GM19035 (cell line): ENCODE measurements around the gene CSMD2.

Source experiments
- ATAC-seq: cut with Tn5 transposase; IDR thresholded peaks from one replicate; pipeline ENCODE4 v1.9.1; 2021; ENCODE audit not compliant: unreplicated experiment

CSMD2 gene

DNA sequence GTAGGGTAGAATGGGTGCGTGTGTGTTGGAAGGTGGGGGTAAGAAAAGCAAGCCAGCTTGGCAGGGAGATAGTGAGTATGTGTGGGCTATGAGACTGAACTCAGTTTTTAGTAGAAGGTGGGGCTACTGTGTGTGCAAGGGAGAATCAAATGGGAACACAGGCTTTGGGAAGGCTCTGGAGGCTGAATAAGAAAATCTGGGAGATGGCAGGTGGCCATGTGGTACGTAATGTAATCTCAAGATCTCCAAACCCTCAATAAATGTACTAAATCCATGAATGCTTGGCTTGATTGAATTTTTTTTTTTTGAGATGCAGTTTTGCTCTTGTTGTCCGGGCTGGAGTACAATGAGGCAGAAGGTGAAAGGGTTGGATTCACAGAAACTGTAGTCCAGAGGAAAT, 696.1 kb downstream of the CSMD2 start:
- ATAC-seq: no peak

DNA sequence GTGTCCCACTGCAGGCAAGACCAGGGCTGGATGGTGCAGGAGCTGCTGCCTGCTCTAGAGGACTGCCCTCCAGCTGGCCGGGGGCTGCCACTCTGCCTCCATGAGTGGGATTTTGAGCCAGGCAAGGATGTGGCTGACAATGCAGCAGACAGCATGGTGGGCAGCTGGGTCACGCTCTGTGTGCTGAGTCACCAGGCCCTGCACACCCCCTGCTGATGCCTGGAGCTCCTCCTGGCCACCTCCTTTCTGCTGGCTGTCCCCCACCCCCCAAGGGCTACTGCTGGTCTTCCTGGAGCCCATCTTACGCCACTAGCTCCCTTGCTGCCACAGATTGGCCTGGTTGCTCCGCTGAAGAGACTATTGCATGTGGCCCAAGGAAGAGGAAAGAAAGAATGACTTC, 696.5 kb downstream of the CSMD2 start:
- ATAC-seq: no peak

DNA sequence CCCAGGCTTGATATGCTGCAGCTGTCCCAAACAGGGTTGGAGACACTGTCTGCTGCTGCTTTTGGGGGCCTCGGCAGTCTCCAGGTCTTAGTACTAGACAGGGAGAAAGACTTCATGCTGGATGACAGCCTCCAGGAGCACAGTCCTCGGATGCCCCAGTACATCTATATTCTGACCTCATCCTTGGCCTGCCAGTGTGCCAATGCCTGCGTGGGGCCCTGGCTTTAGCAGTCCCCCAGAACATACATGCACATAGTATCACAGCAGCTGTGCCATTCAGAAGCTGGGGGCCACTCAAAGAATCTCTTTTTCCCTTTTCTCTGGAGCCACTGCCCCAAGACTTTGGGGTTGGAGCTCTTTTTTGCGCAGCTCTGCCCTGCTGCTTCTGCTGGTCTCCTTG, 697.0 kb downstream of the CSMD2 start:
- no peak for ATAC-seq

DNA sequence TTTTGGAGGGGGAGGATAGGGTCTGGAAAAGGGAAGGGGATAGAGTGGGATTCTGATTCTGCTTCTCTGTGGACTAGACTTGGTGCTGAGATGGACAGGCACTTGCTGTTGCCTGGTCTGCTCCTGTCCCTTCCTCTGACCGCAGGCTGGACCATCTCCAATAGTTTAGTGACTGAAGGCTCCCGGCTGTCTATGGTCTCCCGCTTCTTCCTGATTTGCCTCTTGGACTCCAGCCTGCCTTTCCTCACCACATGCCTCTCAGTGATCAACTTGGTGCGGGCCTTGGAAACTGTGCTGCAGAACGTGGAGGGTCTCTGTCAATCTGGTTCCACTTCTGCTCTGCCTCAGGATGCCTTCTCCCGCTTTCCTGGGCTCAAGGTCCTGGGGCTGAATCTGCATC, 698.9 kb downstream of the CSMD2 start:
- ATAC-seq: no peak

- ATAC-seq: no peak
These were observed 699.7 kb downstream of the CSMD2 start for GRCh38 chr1:33465316-33465715.

DNA sequence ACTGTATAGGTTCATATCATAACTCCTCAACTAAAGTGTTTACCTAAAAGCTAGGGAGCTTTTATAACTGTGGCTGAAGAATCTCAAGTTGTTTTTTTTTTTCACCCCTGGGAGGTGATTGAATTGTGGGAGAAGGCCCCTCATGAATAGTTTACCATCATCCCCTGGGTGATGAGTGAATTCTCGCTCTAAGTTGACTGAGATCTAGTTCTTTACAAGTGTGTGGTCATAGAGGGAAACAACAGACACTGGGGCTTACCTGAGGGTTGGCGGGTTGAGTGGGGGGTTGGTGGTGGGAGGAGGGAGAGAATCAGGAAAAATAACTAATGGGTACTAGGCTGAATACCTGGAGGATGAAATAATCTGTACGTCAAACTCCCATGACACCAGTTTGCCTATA, 700.5 kb downstream of the CSMD2 start:
- ATAC-seq: no peak
